Right lobe of liver (tissue), 4 donors: ENCODE measurements around the gene GABRB2.

Experiments
- CTCF ChIP-seq, 4 donors: fragments of 200-600 bp in 3 of 4; fragments of 450-650 bp in 1 of 4; IDR thresholded peaks; one replicate each; pipeline versions ENCODE4 v1.5.1 to v1.8.0; 2016 to 2022; ENCODE audit warnings: antibody characterized with exemption in 4 of 4, mild to moderate bottlenecking in 2 of 4
- POLR2A ChIP-seq: fragments of 450-650 bp; IDR thresholded peaks from one replicate; pipeline ENCODE4 v1.6.1; 2017; ENCODE audit warnings: antibody characterized with exemption, mild to moderate bottlenecking
- donor health status: DM: no; HTN: no; CAD: no.
- donor health status: DM: no; HTN: no; CAD: no.
- donor health status: DM: no; HTN: yes; CAD: no.

GRCh38 chr5:161372682-161373344 lies 173.7 kb downstream of the GABRB2 start:
- TF ChIP-seq CTCF (IDR thresholded peaks at IDR 0.05) (no peak), POLR2A (no peak)
